ENCODE measurements around the gene MRC1. TPM values are rescaled to one million over a fixed set of nuclear protein-coding genes. Genes with fewer than 3 reads are reported as not detected.

The MRC1 gene
- total RNA-seq, 4 donors from 2014 or later: 9.8 to 88.6 (median 50.3) TPM

DNA sequence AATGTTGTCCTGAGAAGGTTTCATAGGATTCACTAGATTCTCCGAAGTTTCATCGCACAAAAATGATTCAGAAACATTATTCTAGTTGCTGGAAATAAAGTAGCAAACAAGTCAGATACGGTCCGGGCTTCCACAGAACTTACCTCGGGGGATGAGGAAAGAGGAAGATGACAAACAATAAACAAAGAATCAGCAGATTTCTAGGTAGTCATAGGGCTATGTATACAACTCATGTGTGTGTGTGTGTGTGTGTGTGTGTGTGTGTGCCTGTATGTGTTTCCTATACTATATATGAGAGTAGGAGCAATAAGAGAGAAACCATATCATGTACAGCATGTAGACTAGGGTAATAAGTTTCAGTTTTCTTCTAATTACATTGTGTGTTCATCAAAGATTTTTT lies 40.7 kb upstream of the MRC1 start:
- ATAC-seq: no peak
- 81 to 96% methylated on average over 5 of the region's 5 CpGs for WGBS, 2 donors (ENCODE audit: low coverage in 1 of 2)
- H3K9me3 ChIP-seq: peaks cover 0 to 7% (median 0%) of the 10 kb centered on the region in 3 donors
- no peaks in the 10 kb centered on the region for H3K4me1 ChIP-seq
- no peaks in the 10 kb centered on the region for H3K36me3 ChIP-seq
- TF ChIP-seq POLR2A (IDR thresholded peaks at IDR 0.05): no peak
- no peaks in the 10 kb centered on the region for H3K27me3 ChIP-seq
- H3K27ac ChIP-seq: no peak overlapping the region
- no peak overlapping the region for H3K4me3 ChIP-seq

DNA sequence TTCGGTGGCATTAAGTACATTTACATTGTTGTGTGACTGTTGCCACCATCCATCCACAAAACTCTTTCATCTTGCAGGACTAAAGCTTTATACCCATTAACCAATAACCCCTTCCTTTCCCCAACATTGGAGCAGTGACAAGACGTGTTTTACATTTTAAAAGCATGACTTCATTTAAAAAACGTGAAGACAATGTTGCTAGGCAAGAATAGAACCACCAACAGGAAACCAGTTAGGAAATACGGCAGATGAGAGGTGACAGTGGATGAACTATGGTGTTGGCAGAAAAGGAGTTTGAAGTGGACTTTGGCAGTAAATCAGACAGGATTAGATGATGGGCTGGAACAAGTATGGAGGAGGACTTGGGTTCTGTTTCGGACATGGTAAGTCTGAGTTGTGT lies 40.2 kb upstream of the MRC1 start:
- no peaks in the 10 kb centered on the region for H3K4me1 ChIP-seq
- no peak for ATAC-seq
- peaks cover 0 to 7% (median 0%) of the 10 kb centered on the region in 3 donors for H3K9me3 ChIP-seq
- H3K27ac ChIP-seq: no peak overlapping the region
- 52 to 63% methylated on average over 4 to 5 of the region's 5 CpGs for WGBS, 2 donors (ENCODE audit: low coverage in 1 of 2)
- TF ChIP-seq EP300 (IDR thresholded peaks at IDR 0.05): no peak
- no peak for TF ChIP-seq POLR2A (IDR thresholded peaks at IDR 0.05)
- TF ChIP-seq POLR2AphosphoS5 (IDR thresholded peaks at IDR 0.05): no peak
- TF ChIP-seq, protein P1, sequence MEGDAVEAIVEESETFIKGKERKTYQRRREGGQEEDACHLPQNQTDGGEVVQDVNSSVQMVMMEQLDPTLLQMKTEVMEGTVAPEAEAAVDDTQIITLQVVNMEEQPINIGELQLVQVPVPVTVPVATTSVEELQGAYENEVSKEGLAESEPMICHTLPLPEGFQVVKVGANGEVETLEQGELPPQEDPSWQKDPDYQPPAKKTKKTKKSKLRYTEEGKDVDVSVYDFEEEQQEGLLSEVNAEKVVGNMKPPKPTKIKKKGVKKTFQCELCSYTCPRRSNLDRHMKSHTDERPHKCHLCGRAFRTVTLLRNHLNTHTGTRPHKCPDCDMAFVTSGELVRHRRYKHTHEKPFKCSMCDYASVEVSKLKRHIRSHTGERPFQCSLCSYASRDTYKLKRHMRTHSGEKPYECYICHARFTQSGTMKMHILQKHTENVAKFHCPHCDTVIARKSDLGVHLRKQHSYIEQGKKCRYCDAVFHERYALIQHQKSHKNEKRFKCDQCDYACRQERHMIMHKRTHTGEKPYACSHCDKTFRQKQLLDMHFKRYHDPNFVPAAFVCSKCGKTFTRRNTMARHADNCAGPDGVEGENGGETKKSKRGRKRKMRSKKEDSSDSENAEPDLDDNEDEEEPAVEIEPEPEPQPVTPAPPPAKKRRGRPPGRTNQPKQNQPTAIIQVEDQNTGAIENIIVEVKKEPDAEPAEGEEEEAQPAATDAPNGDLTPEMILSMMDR (IDR thresholded peaks at IDR 0.05): no peak
- no peaks in the 10 kb centered on the region for H3K36me3 ChIP-seq
- H3K27me3 ChIP-seq: no peaks in the 10 kb centered on the region
- no peak overlapping the region for H3K4me3 ChIP-seq

DNA sequence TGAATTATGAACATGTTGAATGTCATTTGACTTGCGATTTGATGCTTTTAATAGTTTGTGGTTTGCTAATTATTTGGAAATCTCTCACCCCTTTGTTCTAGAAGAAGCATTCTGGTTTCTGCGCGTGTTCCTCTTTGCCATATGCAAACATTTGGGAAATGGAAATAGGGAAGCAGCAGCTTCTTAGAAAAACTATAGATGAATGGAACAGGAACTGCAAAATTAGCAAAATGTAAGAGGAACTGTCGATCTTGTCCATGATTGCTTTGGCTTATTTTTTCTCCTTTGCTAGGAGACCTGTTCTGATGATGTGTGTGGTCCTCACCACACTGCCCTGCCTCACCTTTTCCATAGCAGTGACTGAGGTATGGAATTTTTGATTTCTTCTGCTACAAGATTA lies 38.1 kb upstream of the MRC1 start:
- peaks cover 0 to under 1% (median 0%) of the 10 kb centered on the region in 3 donors for H3K9me3 ChIP-seq
- H3K27ac ChIP-seq: no peak overlapping the region
- H3K4me3 ChIP-seq: no peak overlapping the region
- 81 to 92% methylated on average over 4 of the region's 4 CpGs for WGBS, 2 donors (ENCODE audit: low coverage in 1 of 2)
- H3K36me3 ChIP-seq: no peaks in the 10 kb centered on the region
- TF ChIP-seq EP300 (IDR thresholded peaks at IDR 0.05): no peak
- no peaks in the 10 kb centered on the region for H3K4me1 ChIP-seq
- no peak for ATAC-seq
- no peaks in the 10 kb centered on the region for H3K27me3 ChIP-seq

DNA sequence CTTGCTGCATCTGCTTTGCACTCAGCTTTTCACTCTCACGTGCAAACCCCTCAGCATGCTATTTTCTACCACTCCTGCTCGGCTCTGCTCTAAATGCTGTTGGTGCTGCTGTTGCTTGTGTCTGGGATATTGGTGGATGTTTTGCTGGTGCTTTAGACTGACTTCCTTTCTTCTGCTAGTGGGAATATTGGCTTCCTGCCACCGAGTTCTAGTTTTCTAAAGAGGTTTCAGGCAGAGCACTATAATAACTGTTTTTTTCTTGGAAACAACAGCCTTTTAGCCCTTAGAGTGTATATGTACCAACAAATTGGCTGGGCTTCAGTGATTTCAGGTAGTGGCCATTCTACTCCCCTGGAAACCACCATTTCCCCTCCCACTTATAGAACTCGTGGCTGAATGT lies 29.4 kb upstream of the MRC1 start:
- Histone ChIP-seq H3K36me3 (no peaks in the 10 kb centered on the region), H3K27ac (no peak overlapping the region), H3K4me1 (peaks cover 0 to 12% (median 0%) of the 10 kb centered on the region in 3 donors), H3K4me3 (no peak overlapping the region), H3K9me3 (no peaks in the 10 kb centered on the region), H3K27me3 (no peaks in the 10 kb centered on the region)
- WGBS, 2 donors (ENCODE audit: low coverage in 1 of 2): 16 to 24% methylated on average over 2 to 4 of the region's 4 CpGs
- ATAC-seq: no peak
- TF ChIP-seq POLR2AphosphoS5 (IDR thresholded peaks at IDR 0.05) (no peak), EP300 (IDR thresholded peaks at IDR 0.05) (no peak), POLR2A (IDR thresholded peaks at IDR 0.05) (no peak)
- TF ChIP-seq, protein P1 (IDR thresholded peaks at IDR 0.05): no peak

DNA sequence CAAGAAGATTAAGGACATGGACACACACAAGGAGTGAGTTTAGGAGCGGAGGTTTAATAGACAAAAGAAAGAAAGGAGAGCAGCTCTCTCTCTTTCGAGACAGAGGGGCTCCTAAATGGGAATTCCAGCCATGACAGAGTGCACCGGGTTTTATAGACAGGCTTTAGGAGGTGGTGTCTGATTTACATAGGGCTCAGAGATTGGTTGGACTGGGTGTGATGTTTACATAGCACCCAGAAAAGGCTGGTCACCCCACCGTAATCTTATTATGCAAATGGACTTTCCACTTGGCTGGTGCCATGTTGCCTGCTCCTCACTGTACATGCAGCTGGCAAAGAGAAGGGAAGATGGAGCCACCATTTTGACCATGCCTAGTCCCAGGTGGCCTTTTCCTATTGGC lies 28.4 kb upstream of the MRC1 start:
- no peak overlapping the region for H3K4me3 ChIP-seq
- no peaks in the 10 kb centered on the region for H3K36me3 ChIP-seq
- 76 to 95% methylated on average over 3 to 4 of the region's 4 CpGs for WGBS, 2 donors (ENCODE audit: low coverage in 1 of 2)
- ATAC-seq: no peak
- no peaks in the 10 kb centered on the region for H3K27me3 ChIP-seq
- TF ChIP-seq POLR2A (IDR thresholded peaks at IDR 0.05): no peak
- no peak for TF ChIP-seq POLR2AphosphoS5 (IDR thresholded peaks at IDR 0.05)
- no peak for TF ChIP-seq EP300 (IDR thresholded peaks at IDR 0.05)
- TF ChIP-seq, protein P1 (IDR thresholded peaks at IDR 0.05): no peak
- no peaks in the 10 kb centered on the region for H3K9me3 ChIP-seq
- H3K27ac ChIP-seq: no peak overlapping the region
- H3K4me1 ChIP-seq: peaks cover 0 to 12% (median 0%) of the 10 kb centered on the region in 3 donors

DNA sequence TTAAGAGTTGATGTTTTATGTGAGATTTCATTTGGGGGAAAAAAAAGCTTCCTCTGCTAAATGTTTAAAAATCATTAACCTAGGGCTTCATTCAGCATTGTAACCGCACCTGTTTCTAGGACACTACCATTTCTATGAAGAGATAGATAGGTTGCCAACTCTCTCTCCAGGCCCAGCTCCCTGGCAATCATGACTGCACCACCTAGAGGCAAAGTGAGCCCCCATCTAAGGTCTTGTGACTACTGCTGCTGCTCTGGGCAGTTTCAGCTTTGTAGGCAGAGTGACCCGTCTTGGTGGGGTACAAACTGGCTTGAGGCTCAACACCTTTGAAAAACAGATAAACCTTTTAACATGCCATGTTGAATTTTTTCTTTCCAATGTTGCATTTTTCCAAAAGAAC lies 27.3 kb upstream of the MRC1 start:
- ATAC-seq: no peak
- H3K36me3 ChIP-seq: no peaks in the 10 kb centered on the region
- peaks cover 0 to 12% (median 0%) of the 10 kb centered on the region in 3 donors for H3K4me1 ChIP-seq
- no peaks in the 10 kb centered on the region for H3K27me3 ChIP-seq
- H3K27ac ChIP-seq: no peak overlapping the region
- H3K4me3 ChIP-seq: no peak overlapping the region
- TF ChIP-seq POLR2AphosphoS5 (IDR thresholded peaks at IDR 0.05) (no peak), POLR2A (IDR thresholded peaks at IDR 0.05) (no peak), EP300 (IDR thresholded peaks at IDR 0.05) (no peak)
- TF ChIP-seq, protein P1 (IDR thresholded peaks at IDR 0.05): no peak
- no peaks in the 10 kb centered on the region for H3K9me3 ChIP-seq
- WGBS, 2 donors (ENCODE audit: low coverage in 1 of 2): 45 to 94% methylated on average over 2 of the region's 2 CpGs

Measured in gastroesophageal sphincter (tissue), 4 donors.